ENCODE data around the gene PPM1N. TPM values are rescaled to one million over a fixed set of nuclear protein-coding genes. Genes with fewer than 3 reads are reported as not detected.

The PPM1N gene
- 0.19 TPM for total RNA-seq
- long read RNA-seq, result 0 reads

DNA sequence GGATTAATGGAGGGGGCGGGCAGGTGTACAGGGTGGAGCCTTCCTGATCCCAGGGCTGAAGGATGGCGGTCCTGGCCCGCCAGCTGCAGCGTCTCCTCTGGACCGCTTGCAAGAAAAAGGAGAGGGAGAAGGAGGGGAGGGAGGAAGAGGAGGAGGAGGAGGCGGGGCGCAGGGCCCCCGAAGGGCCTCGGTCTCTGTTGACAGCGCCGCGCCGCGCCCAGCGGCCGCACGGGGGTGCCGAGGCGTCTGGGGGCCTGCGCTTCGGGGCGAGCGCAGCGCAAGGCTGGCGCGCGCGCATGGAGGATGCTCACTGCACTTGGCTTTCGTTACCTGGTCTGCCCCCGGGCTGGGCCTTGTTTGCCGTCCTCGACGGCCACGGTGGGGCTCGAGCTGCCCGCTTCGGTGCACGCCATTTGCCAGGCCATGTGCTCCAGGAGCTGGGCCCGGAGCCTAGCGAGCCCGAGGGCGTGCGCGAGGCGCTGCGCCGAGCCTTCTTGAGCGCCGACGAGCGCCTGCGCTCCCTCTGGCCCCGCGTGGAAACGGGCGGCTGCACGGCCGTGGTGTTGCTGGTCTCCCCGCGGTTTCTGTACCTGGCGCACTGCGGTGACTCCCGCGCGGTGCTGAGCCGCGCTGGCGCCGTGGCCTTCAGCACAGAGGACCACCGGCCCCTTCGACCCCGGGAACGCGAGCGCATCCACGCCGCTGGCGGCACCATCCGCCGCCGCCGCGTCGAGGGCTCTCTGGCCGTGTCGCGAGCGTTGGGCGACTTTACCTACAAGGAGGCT, at the start of gene PPM1N:
PPM1N (plus strand) TSS at position 33 of the 785 bp plus-strand sequence; CDS start at position 63, 30 bp downstream.
- Histone ChIP-seq H3K36me3 (no peaks in the 10 kb centered on the region), H3K27me3 (ENCODE audit: low read depth) (peaks cover 46% of the 10 kb centered on the region), H3K4me3 (peak within 1 kb of the TSS; percentile 87), H3K27ac (replicated peaks) (peak within 1 kb of the TSS; percentile 24), H3K4me1 (peaks cover 37% of the 10 kb centered on the region), H3K9me3 (replicated peaks) (no peaks in the 10 kb centered on the region)
- no peak for DNase-seq
- TF ChIP-seq, protein P1, sequence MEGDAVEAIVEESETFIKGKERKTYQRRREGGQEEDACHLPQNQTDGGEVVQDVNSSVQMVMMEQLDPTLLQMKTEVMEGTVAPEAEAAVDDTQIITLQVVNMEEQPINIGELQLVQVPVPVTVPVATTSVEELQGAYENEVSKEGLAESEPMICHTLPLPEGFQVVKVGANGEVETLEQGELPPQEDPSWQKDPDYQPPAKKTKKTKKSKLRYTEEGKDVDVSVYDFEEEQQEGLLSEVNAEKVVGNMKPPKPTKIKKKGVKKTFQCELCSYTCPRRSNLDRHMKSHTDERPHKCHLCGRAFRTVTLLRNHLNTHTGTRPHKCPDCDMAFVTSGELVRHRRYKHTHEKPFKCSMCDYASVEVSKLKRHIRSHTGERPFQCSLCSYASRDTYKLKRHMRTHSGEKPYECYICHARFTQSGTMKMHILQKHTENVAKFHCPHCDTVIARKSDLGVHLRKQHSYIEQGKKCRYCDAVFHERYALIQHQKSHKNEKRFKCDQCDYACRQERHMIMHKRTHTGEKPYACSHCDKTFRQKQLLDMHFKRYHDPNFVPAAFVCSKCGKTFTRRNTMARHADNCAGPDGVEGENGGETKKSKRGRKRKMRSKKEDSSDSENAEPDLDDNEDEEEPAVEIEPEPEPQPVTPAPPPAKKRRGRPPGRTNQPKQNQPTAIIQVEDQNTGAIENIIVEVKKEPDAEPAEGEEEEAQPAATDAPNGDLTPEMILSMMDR (IDR thresholded peaks at IDR 0.05; ENCODE audit: borderline replicate concordance), result no peak
- intact Hi-C loops (cut with micrococcal nuclease), result no loop called here

GRCh38 chr19:45448887-45449299, 49.4 kb upstream of the PPM1N start:
- intact Hi-C loops (cut with micrococcal nuclease), result no loop called here
- no peak overlapping the region for H3K27ac ChIP-seq (replicated peaks)
- peaks cover 38% of the 10 kb centered on the region for H3K4me1 ChIP-seq
- H3K4me3 ChIP-seq, result no peak overlapping the region
- no peaks in the 10 kb centered on the region for H3K9me3 ChIP-seq (replicated peaks)
- TF ChIP-seq, protein P1 (IDR thresholded peaks at IDR 0.05; ENCODE audit: borderline replicate concordance), result no peak
- no peaks in the 10 kb centered on the region for H3K36me3 ChIP-seq
- no peaks in the 10 kb centered on the region for H3K27me3 ChIP-seq (ENCODE audit: low read depth)
- no peak for DNase-seq

DNA sequence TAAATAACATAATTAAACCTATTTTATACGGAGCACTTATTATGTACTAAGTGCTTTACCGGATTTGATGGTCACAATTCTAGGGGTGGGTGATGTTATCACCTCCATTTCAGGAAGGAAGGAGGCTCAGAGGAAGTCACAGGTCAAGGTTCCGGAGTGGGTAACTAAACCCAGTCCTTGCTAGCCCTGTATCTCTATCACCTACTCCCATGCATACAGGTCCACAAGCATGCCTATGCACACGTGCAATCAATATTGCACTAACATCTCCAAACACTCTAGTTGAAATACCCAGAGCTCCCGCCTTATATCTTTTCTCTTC, 48.3 kb upstream of the PPM1N start:
- Histone ChIP-seq H3K9me3 (replicated peaks) (no peaks in the 10 kb centered on the region), H3K27me3 (ENCODE audit: low read depth) (no peaks in the 10 kb centered on the region), H3K4me3 (peak overlapping the region; percentile 78), H3K27ac (replicated peaks) (peak overlapping the region; percentile 82), H3K4me1 (peaks cover 33% of the 10 kb centered on the region), H3K36me3 (no peaks in the 10 kb centered on the region)
- DNase-seq, result no peak
- intact Hi-C loops (cut with micrococcal nuclease), result no loop called here
- TF ChIP-seq, protein P1 (IDR thresholded peaks at IDR 0.05; ENCODE audit: borderline replicate concordance), result no peak

DNA sequence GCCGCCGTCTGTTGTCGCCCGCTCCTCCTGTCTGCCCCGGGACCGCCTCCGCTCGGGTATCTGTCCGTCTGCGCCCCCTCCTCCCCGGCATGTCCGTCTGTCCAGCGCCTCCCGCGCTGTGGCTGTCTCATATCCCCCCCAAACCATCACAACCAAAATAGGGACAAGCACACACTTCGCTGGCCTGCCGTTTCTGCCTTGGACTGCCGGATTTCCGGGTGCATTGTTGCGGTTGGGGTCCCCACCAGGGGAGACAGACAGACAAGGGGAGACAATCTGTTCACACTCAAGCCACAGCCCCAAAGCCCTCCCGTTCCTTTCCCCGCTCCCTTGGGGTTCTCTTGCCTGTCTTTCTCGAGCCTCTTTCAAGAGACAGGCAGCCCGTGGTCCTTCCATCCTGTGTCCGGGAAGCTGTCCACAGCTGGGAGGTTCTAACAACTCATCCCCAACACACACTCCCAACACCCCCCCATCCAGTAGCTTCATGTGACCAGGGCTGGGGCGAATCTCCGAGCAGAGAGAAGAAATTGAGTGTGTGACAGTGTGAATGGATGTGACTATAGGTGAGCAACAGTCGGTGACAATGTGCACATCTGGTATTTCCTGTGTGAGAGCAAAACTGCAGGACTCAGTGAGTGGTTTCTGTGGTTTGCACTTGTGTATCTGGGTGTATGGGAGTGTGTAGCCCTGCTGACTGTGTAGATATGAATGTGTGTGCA, 47.0 kb upstream of the PPM1N start:
- no peak for DNase-seq
- TF ChIP-seq, protein P1 (IDR thresholded peaks at IDR 0.05; ENCODE audit: borderline replicate concordance), result no peak

DNA sequence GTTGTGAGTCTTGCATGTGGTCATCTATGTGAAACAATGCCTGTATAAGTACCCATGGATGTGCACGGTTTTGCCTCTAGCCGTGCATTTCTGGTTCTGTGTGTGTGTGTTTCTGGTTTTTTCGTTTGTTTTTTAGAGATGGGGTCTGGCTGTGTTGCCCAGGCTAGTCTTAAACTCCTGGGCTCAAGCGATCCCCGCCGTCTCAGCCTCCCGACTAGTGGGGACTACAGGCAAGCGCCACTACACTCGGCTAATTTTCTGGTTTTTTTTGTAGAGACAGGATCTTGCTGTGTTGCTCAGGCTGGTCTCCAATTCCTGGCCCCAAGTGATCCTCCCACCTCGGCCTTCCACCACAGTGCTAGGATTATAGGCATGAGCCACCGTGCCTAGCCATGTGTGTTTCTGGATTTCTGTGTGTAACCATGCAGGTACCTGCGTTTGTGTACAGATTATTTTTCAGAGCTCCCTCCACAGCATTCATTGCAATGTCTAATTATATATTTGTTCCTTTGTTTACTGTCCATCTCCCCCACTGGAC, 46.3 kb upstream of the PPM1N start:
- no peaks in the 10 kb centered on the region for H3K36me3 ChIP-seq
- H3K4me3 ChIP-seq, result no peak overlapping the region
- peaks cover 46% of the 10 kb centered on the region for H3K4me1 ChIP-seq
- DNase-seq, result no peak
- no peaks in the 10 kb centered on the region for H3K9me3 ChIP-seq (replicated peaks)
- H3K27ac ChIP-seq (replicated peaks), result peak overlapping the region; percentile 82
- TF ChIP-seq, protein P1 (IDR thresholded peaks at IDR 0.05; ENCODE audit: borderline replicate concordance), result no peak
- intact Hi-C loops (cut with micrococcal nuclease), result no loop called here
- H3K27me3 ChIP-seq (ENCODE audit: low read depth), result no peaks in the 10 kb centered on the region

More for the DNA sequence above, 47.0 kb upstream of the PPM1N start:
- no peaks in the 10 kb centered on the region for H3K36me3 ChIP-seq
- intact Hi-C loops (cut with micrococcal nuclease), result no loop called here
- H3K27me3 ChIP-seq (ENCODE audit: low read depth), result no peaks in the 10 kb centered on the region
- H3K27ac ChIP-seq (replicated peaks), result peak overlapping the region; percentile 82
- H3K4me3 ChIP-seq, result peak overlapping the region; percentile 78
- peaks cover 44% of the 10 kb centered on the region for H3K4me1 ChIP-seq
- H3K9me3 ChIP-seq (replicated peaks), result no peaks in the 10 kb centered on the region

Measured in left ventricle myocardium inferior (tissue), 1 donor.